Keratinocyte (primary cell): ENCODE data around the gene CFAP68. TPM values are rescaled to one million over a fixed set of nuclear protein-coding genes. Genes with fewer than 3 reads are reported as not detected.
A peak's percentile ranks its signal among the peaks of the same experiment; 100 is the strongest.

Source experiments
- DNase-seq: peaks from one replicate; pipeline ENCODE4 v3.0.0-alpha.2; 2011; ENCODE audit warnings: low read depth, missing footprints, low spot score
- FAIRE-seq: peaks from 2 replicates; lab custom pipeline; 2011; peaks lifted over from hg19 to GRCh38; lab: Jason Lieb, UNC
- H2AFZ ChIP-seq: 2 replicates; pipeline ENCODE4 v1.6.0; 2012; ENCODE audit warnings: low read length, control low read depth, inconsistent platforms; ENCODE audit not compliant: control insufficient read depth
- H3K27ac ChIP-seq: 2 replicates; pipeline ENCODE4 v1.5.1; 2011; ENCODE audit warnings: low read length; ENCODE audit not compliant: control insufficient read depth, insufficient read depth
- H3K27me3 ChIP-seq: 3 replicates; pipeline ENCODE4 v1.6.0; 2011; ENCODE audit warnings: low read length; ENCODE audit not compliant: control insufficient read depth, insufficient read depth; ENCODE audit errors: extremely low read depth
- H3K36me3 ChIP-seq, 2 experiments: 2 replicates in 1 of 2; 3 replicates in 1 of 2; pipeline ENCODE4 v1.5.1; 2011; ENCODE audit warnings: low read length in 2 of 2, mild to moderate bottlenecking in 1 of 2; ENCODE audit not compliant: control insufficient read depth in 2 of 2, insufficient read depth in 2 of 2; ENCODE audit errors: extremely low read depth in 1 of 2
- H3K4me1 ChIP-seq: 3 replicates; pipeline ENCODE4 v1.5.1; 2011; ENCODE audit warnings: low read length; ENCODE audit not compliant: control insufficient read depth, insufficient read depth; ENCODE audit errors: extremely low read depth
- H3K4me2 ChIP-seq: 3 replicates; pipeline ENCODE4 v1.6.0; 2011; ENCODE audit warnings: low read depth, low read length; ENCODE audit not compliant: control insufficient read depth, insufficient read depth; ENCODE audit errors: extremely low read depth
- H3K4me3 ChIP-seq, 3 experiments: fragments of 200-600 bp in 1 of 3; sonication (generic) in 1 of 3; 2 replicates in 2 of 3; 3 replicates in 1 of 3; pipeline ENCODE4 v1.5.1; 2011 to 2016; ENCODE audit warnings: low read length in 3 of 3, mild to moderate bottlenecking in 3 of 3, control low read depth in 2 of 3, inconsistent platforms in 1 of 3, low read depth in 1 of 3, mixed read lengths in 1 of 3, mixed run types in 1 of 3, moderate library complexity in 1 of 3; ENCODE audit not compliant: control insufficient read depth in 2 of 3, insufficient read depth in 2 of 3; ENCODE audit errors: extremely low read depth in 1 of 3
- H3K79me2 ChIP-seq: 2 replicates; pipeline ENCODE4 v1.6.0; 2012; ENCODE audit warnings: low read length; ENCODE audit not compliant: control insufficient read depth, insufficient read depth
- H3K9ac ChIP-seq: 3 replicates; pipeline ENCODE4 v1.6.0; 2011; ENCODE audit warnings: low read length; ENCODE audit not compliant: control insufficient read depth, insufficient read depth; ENCODE audit errors: extremely low read depth
- H3K9me1 ChIP-seq: 3 replicates; pipeline ENCODE4 v1.6.0; 2011; ENCODE audit warnings: low read length; ENCODE audit not compliant: control insufficient read depth, insufficient read depth; ENCODE audit errors: extremely low read depth
- H3K9me3 ChIP-seq: 2 replicates; pipeline ENCODE4 v1.5.1; 2012; ENCODE audit warnings: low read depth, low read length; ENCODE audit not compliant: control insufficient read depth
- H4K20me1 ChIP-seq: 3 replicates; pipeline ENCODE4 v1.6.0; 2011; ENCODE audit warnings: low read length; ENCODE audit not compliant: control insufficient read depth, insufficient read depth; ENCODE audit errors: extremely low read depth
- CTCF ChIP-seq, 3 experiments: IDR thresholded peaks in 1 of 3; conservative IDR thresholded peaks in 1 of 3; optimal IDR thresholded peaks in 1 of 3; 2 replicates in 2 of 3; 3 replicates in 1 of 3; pipeline versions ENCODE3 to v1.5.1; 2011; ENCODE audit warnings: low read length in 3 of 3, mild to moderate bottlenecking in 3 of 3, moderate library complexity in 2 of 3, control low read depth in 1 of 3, inconsistent platforms in 1 of 3; ENCODE audit not compliant: insufficient read depth in 2 of 3; ENCODE audit errors: extremely low read depth in 1 of 3
- EZH2 ChIP-seq: IDR thresholded peaks from one replicate; pipeline ENCODE4 v1.6.1; 2012; ENCODE audit warnings: inconsistent platforms, mild to moderate bottlenecking, low read length, moderate library complexity
- dilution Hi-C: fragments of 300-500 bp; cut with MboI; formaldehyde crosslinking; loops from one replicate; pipeline ENCODE4 v1.7.0; 2020; ENCODE audit warnings: low sequenced_read_pairs; ENCODE audit not compliant: extremely low pct_ligation_motif_present
- polyA plus RNA-seq, 5 experiments: library from polyadenylated mRNA; depleted of rRNA in 3 of 5; stranded (reverse) in 3 of 5; stranded (forward) in 1 of 5; unstranded in 1 of 5; fragments of >200 nt; gene quantifications; 1 replicate in 1 of 5; 2 replicates in 3 of 5; 3 replicates in 1 of 5; pipeline versions ENCODE4 v1.2.1 to v1.2.3, GENCODE V29; 2011 to 2012; ENCODE audit warnings: missing spikeins in 2 of 5, low read depth in 1 of 5, low replicate concordance in 1 of 5

CFAP68 gene
- polyA plus RNA-seq, 1 donor (not counting 4 experiments of a cell fraction or from before 2014, with no cell fraction given) = 63.8 TPM

- Histone ChIP-seq H3K27ac (no peak overlapping the region), H3K27me3 (no peaks in the 10 kb centered on the region), H3K36me3 (peaks cover 0 to 8% of the 10 kb centered on the region in 2 experiments), H4K20me1 (no peaks in the 10 kb centered on the region), H3K79me2 (peaks cover 3% of the 10 kb centered on the region), H3K4me2 (peak overlapping the region; percentile 79), H3K4me1 (peaks cover 7% of the 10 kb centered on the region), H3K9me1 (no peaks in the 10 kb centered on the region), H3K4me3 (no peak overlapping the region), H3K9me3 (no peaks in the 10 kb centered on the region), H2AFZ (no peak overlapping the region), H3K9ac (no peak overlapping the region)
- FAIRE-seq (no peak), DNase-seq (no peak)
- dilution Hi-C loops = no loop called here
- TF ChIP-seq EZH2 (no peak), CTCF (optimal IDR thresholded peaks at IDR 0.05 in 1 of 3, IDR thresholded peaks at IDR 0.05 in 1 of 3, conservative IDR thresholded peaks at IDR 0.05 in 1 of 3; ENCODE audit: extremely low read depth in 1 of 3, insufficient read depth in 2 of 3, low read length in 3 of 3) (no peak)
These were observed 9.2 kb upstream of the CFAP68 start for GRCh38 chr11:111870113-111870512.

- dilution Hi-C loops = no loop called here
- Histone ChIP-seq H3K79me2 (peaks cover 3% of the 10 kb centered on the region), H3K4me1 (peaks cover 7% of the 10 kb centered on the region), H3K9ac (peak overlapping the region; percentile 78), H4K20me1 (no peaks in the 10 kb centered on the region), H3K4me3 (peak overlapping the region; percentile 74 to 86 (median 82)), H3K36me3 (peaks cover 0 to 8% of the 10 kb centered on the region in 2 experiments), H2AFZ (peak overlapping the region; percentile 95), H3K4me2 (peak overlapping the region; percentile 79), H3K27ac (peak overlapping the region; percentile 45), H3K9me3 (no peaks in the 10 kb centered on the region), H3K27me3 (no peaks in the 10 kb centered on the region), H3K9me1 (no peaks in the 10 kb centered on the region)
- TF ChIP-seq EZH2 (no peak), CTCF (optimal IDR thresholded peaks at IDR 0.05 in 1 of 3, IDR thresholded peaks at IDR 0.05 in 1 of 3, conservative IDR thresholded peaks at IDR 0.05 in 1 of 3; ENCODE audit: extremely low read depth in 1 of 3, insufficient read depth in 2 of 3, low read length in 3 of 3) (no peak)
- DNase-seq (no peak), FAIRE-seq (no peak)
These were observed 8.8 kb upstream of the CFAP68 start for GRCh38 chr11:111870522-111870885.
